Measurements from ENCODE around the gene ATP6V1B1. TPM values are rescaled to one million over a fixed set of nuclear protein-coding genes. Genes with fewer than 3 reads are reported as not detected.
"Not testable (repeated sequence)": the region's sequence is repeated elsewhere in the genome, so short reads cannot be mapped to it uniquely, and the experiment has no call there.

The ATP6V1B1 gene
- total and polyA plus RNA-seq, 2 experiments from 2014 or later, result not detected

DNA sequence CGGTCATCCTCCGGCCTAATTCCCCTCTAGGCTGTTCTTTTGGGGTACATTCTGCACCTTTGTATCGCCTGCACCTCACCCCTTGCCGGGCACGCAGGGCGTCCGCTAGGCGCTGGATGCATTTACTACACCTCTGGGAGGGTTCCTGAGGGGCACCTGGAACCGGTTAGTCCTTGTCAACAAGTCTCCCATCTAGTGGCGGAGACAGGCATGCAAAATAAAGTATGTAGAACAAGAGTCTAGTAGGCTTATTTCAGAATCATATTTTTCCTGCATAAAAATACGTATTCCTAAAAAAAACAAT lies 59.7 kb downstream of the ATP6V1B1 start (continued):
- TF ChIP-seq REST (IDR thresholded peaks at IDR 0.05; ENCODE audit: unreplicated experiment), result no peak

- not testable (repeated sequence) for H3K79me2 ChIP-seq (replicated peaks; ENCODE audit: insufficient read depth); H3K27me3 ChIP-seq (ENCODE audit: insufficient read depth); H3K9me3 Mint-ChIP-seq; H4K20me1 ChIP-seq (replicated peaks; ENCODE audit: insufficient read depth); H3K9me2 ChIP-seq (ENCODE audit: insufficient read depth); ATAC-seq; H3F3A ChIP-seq (replicated peaks; ENCODE audit: low read depth); H3K36me3 Mint-ChIP-seq (ENCODE audit: low read depth); H3K4me2 ChIP-seq; H3K4me1 ChIP-seq (ENCODE audit: insufficient read depth); H3K27ac Mint-ChIP-seq; DNase-seq (ENCODE audit: low spot score); H2AFZ ChIP-seq; H3K4me3 ChIP-seq; H3K27ac ChIP-seq (ENCODE audit: low read depth); H3K36me3 ChIP-seq (ENCODE audit: insufficient read depth); H3K4me3 Mint-ChIP-seq
- Mint-ChIP-seq H3K27me3 (ENCODE audit: insufficient read depth, low read depth, poor library complexity) (peaks cover 26% of the 10 kb centered on the region), H3K4me1 (peaks cover 23% of the 10 kb centered on the region)
Observed at GRCh38 chr2:70998885-70999284, 63.2 kb downstream of the ATP6V1B1 start.

DNA sequence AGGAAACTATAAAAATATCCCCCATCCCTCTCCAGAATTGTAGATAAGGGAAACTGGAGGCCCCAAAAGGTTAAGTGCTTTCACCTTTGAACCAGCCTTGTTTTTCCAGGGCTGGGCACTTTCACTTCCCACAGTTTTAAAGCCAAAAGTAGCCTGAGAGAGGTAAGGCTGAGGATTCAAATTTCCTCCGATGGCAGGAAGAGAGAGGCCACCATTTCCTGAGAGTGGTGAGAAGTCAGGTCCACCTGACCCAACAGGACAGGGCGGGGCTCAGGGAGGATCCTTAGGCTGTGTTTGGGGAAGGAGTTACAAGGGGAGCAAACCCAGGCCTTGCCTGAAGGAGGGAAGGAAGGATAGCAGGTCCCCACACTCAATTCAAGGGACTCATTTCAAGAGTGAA lies 63.7 kb downstream of the ATP6V1B1 start:
- peak; percentile 13 for DNase-seq (ENCODE audit: low spot score)
- 0 out of 2 replicates have a peak, but pooled peaks cover under 1% of the 10 kb centered on the region for H3K79me2 ChIP-seq (replicated peaks; ENCODE audit: insufficient read depth)
- H3K9me2 ChIP-seq (ENCODE audit: insufficient read depth), result peaks cover 7% of the 10 kb centered on the region; the same call in 1 of the 2 replicates
- no peaks in the 10 kb centered on the region for H3K36me3 ChIP-seq (ENCODE audit: insufficient read depth)
- no peak overlapping the region for H2AFZ ChIP-seq
- peaks cover 21% of the 10 kb centered on the region for H3K4me1 Mint-ChIP-seq
- H4K20me1 ChIP-seq (replicated peaks; ENCODE audit: insufficient read depth), result no peaks in the 10 kb centered on the region
- H3K27ac Mint-ChIP-seq, result no peak overlapping the region
- H3K27me3 ChIP-seq (ENCODE audit: insufficient read depth), result peaks cover 9% of the 10 kb centered on the region; the same call in 1 of the 2 replicates
- peaks cover 27% of the 10 kb centered on the region for H3K27me3 Mint-ChIP-seq (ENCODE audit: insufficient read depth, low read depth, poor library complexity)
- no peak overlapping the region for H3K27ac ChIP-seq (ENCODE audit: low read depth)
- H3F3A ChIP-seq (replicated peaks; ENCODE audit: low read depth), result no peaks in the 10 kb centered on the region
- H3K36me3 Mint-ChIP-seq (ENCODE audit: low read depth), result no peaks in the 10 kb centered on the region
- no peaks in the 10 kb centered on the region for H3K9me3 Mint-ChIP-seq
- no peak overlapping the region for H3K4me3 ChIP-seq
- H3K4me1 ChIP-seq (ENCODE audit: insufficient read depth), result peaks cover 8% of the 10 kb centered on the region; the same call in 1 of the 2 replicates
- H3K4me3 Mint-ChIP-seq, result no peak overlapping the region
- ATAC-seq, result no peak
- no peak overlapping the region for H3K4me2 ChIP-seq
- TF ChIP-seq JUNB (IDR thresholded peaks at IDR 0.05; ENCODE audit: unreplicated experiment), result no peak
- no peak for TF ChIP-seq ZNF462 (CRISPR knock-in tag; IDR thresholded peaks at IDR 0.05)
- TF ChIP-seq CREB1 (CRISPR knock-in tag; IDR thresholded peaks at IDR 0.05; ENCODE audit: low read depth), result no peak
- TF ChIP-seq, protein P1, sequence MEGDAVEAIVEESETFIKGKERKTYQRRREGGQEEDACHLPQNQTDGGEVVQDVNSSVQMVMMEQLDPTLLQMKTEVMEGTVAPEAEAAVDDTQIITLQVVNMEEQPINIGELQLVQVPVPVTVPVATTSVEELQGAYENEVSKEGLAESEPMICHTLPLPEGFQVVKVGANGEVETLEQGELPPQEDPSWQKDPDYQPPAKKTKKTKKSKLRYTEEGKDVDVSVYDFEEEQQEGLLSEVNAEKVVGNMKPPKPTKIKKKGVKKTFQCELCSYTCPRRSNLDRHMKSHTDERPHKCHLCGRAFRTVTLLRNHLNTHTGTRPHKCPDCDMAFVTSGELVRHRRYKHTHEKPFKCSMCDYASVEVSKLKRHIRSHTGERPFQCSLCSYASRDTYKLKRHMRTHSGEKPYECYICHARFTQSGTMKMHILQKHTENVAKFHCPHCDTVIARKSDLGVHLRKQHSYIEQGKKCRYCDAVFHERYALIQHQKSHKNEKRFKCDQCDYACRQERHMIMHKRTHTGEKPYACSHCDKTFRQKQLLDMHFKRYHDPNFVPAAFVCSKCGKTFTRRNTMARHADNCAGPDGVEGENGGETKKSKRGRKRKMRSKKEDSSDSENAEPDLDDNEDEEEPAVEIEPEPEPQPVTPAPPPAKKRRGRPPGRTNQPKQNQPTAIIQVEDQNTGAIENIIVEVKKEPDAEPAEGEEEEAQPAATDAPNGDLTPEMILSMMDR (conservative IDR thresholded peaks at IDR 0.05; ENCODE audit: low read depth in 2 of 2), result no peak
- TF ChIP-seq NANOG (IDR thresholded peaks at IDR 0.05; ENCODE audit: borderline replicate concordance), result no peak
